ENCODE measurements around the gene KCNQ1. TPM values are rescaled to one million over a fixed set of nuclear protein-coding genes. Genes with fewer than 3 reads are reported as not detected.

The KCNQ1 gene
- total RNA-seq, 1 donor from 2014 or later: 0.16 TPM

GRCh38 chr11:2549080-2549479 lies 104.3 kb downstream of the KCNQ1 start:
- Mint-ChIP-seq H3K27me3 (ENCODE audit: unreplicated experiment) (peaks cover 47% of the 10 kb centered on the region), H3K9me3 (ENCODE audit: unreplicated experiment) (no peaks in the 10 kb centered on the region), H3K4me1 (ENCODE audit: unreplicated experiment) (peaks cover under 1% of the 10 kb centered on the region), H3K36me3 (ENCODE audit: unreplicated experiment) (peaks cover 1% of the 10 kb centered on the region), H3K4me3 (ENCODE audit: unreplicated experiment) (no peak overlapping the region), H3K27ac (ENCODE audit: unreplicated experiment) (no peak overlapping the region)
- TF ChIP-seq CTCF (IDR thresholded peaks at IDR 0.05): no peak
- no peak for DNase-seq (ENCODE audit: extremely low spot score, unreplicated experiment)

GRCh38 chr11:2549491-2549875 lies 104.7 kb downstream of the KCNQ1 start:
- TF ChIP-seq CTCF (IDR thresholded peaks at IDR 0.05): no peak
- Mint-ChIP-seq H3K9me3 (ENCODE audit: unreplicated experiment) (no peaks in the 10 kb centered on the region), H3K4me3 (ENCODE audit: unreplicated experiment) (no peak overlapping the region), H3K27me3 (ENCODE audit: unreplicated experiment) (peaks cover 49% of the 10 kb centered on the region), H3K27ac (ENCODE audit: unreplicated experiment) (no peak overlapping the region), H3K36me3 (ENCODE audit: unreplicated experiment) (peaks cover 1% of the 10 kb centered on the region), H3K4me1 (ENCODE audit: unreplicated experiment) (peaks cover 3% of the 10 kb centered on the region)
- DNase-seq (ENCODE audit: extremely low spot score, unreplicated experiment): no peak

GRCh38 chr11:2549876-2550605 lies 105.2 kb downstream of the KCNQ1 start:
- TF ChIP-seq CTCF (IDR thresholded peaks at IDR 0.05): no peak
- Mint-ChIP-seq H3K27ac (ENCODE audit: unreplicated experiment) (no peak overlapping the region), H3K4me1 (ENCODE audit: unreplicated experiment) (peaks cover 9% of the 10 kb centered on the region), H3K36me3 (ENCODE audit: unreplicated experiment) (peaks cover 1% of the 10 kb centered on the region), H3K9me3 (ENCODE audit: unreplicated experiment) (no peaks in the 10 kb centered on the region), H3K27me3 (ENCODE audit: unreplicated experiment) (peaks cover 43% of the 10 kb centered on the region), H3K4me3 (ENCODE audit: unreplicated experiment) (no peak overlapping the region)
- DNase-seq (ENCODE audit: extremely low spot score, unreplicated experiment): no peak

- no peak for DNase-seq (ENCODE audit: extremely low spot score, unreplicated experiment)
- no peak for TF ChIP-seq CTCF (IDR thresholded peaks at IDR 0.05)
- no peak overlapping the region for H3K4me3 Mint-ChIP-seq (ENCODE audit: unreplicated experiment)
- peaks cover 39% of the 10 kb centered on the region for H3K27me3 Mint-ChIP-seq (ENCODE audit: unreplicated experiment)
- peaks cover 9% of the 10 kb centered on the region for H3K4me1 Mint-ChIP-seq (ENCODE audit: unreplicated experiment)
- no peaks in the 10 kb centered on the region for H3K9me3 Mint-ChIP-seq (ENCODE audit: unreplicated experiment)
- H3K27ac Mint-ChIP-seq (ENCODE audit: unreplicated experiment): no peak overlapping the region
- H3K36me3 Mint-ChIP-seq (ENCODE audit: unreplicated experiment): peaks cover 1% of the 10 kb centered on the region
Measured at GRCh38 chr11:2550606-2550970, 105.8 kb downstream of the KCNQ1 start.

GRCh38 chr11:2551131-2551530 lies 106.3 kb downstream of the KCNQ1 start:
- Mint-ChIP-seq H3K9me3 (ENCODE audit: unreplicated experiment) (no peaks in the 10 kb centered on the region), H3K4me3 (ENCODE audit: unreplicated experiment) (no peak overlapping the region), H3K27ac (ENCODE audit: unreplicated experiment) (no peak overlapping the region), H3K27me3 (ENCODE audit: unreplicated experiment) (peaks cover 36% of the 10 kb centered on the region), H3K36me3 (ENCODE audit: unreplicated experiment) (peaks cover 1% of the 10 kb centered on the region), H3K4me1 (ENCODE audit: unreplicated experiment) (peaks cover 9% of the 10 kb centered on the region)
- no peak for DNase-seq (ENCODE audit: extremely low spot score, unreplicated experiment)
- no peak for TF ChIP-seq CTCF (IDR thresholded peaks at IDR 0.05)

Data from osteocyte (in vitro differentiated cells).